GM20431 (cell line): ENCODE data around the gene C7orf57.

ENCODE experiments used
- in situ Hi-C: fragments of 300-500 bp; cut with MseI, MboI; formaldehyde crosslinking; loops from one replicate; pipeline ENCODE4 v1.15.0; 2020; ENCODE audit warnings: low sequenced_read_pairs; ENCODE audit not compliant: unreplicated experiment

C7orf57 gene

GRCh38 chr7:48106906-48107659 lies 71.7 kb downstream of the C7orf57 start:
- in situ Hi-C loops: loop anchor here (5.0 kb wide), 1 partner anchor 115 kb away; no protein-coding TSS in a partner anchor

GRCh38 chr7:48107926-48108472 lies 72.7 kb downstream of the C7orf57 start:
- in situ Hi-C loops: loop anchor here (5.0 kb wide), 1 partner anchor 116 kb away; no protein-coding TSS in a partner anchor

- in situ Hi-C loops: loop anchor here (5.0 kb wide), 1 partner anchor 117 kb away; no protein-coding TSS in a partner anchor
These were observed 73.9 kb downstream of the C7orf57 start for GRCh38 chr7:48108959-48109847.

GRCh38 chr7:48109848-48110663 lies 74.7 kb downstream of the C7orf57 start:
- in situ Hi-C loops: loop anchor here (5.0 kb wide), 1 partner anchor 118 kb away; no protein-coding TSS in a partner anchor

- in situ Hi-C loops: no loop called here
These were observed 75.5 kb downstream of the C7orf57 start for GRCh38 chr7:48110868-48111267.
